Kidney (tissue), 14 donors: ENCODE data around the gene TAS2R38. TPM values are rescaled to one million over a fixed set of nuclear protein-coding genes. Genes with fewer than 3 reads are reported as not detected.

ENCODE experiments used
- DNase-seq, 5 donors: peaks; one replicate each; pipeline ENCODE4 v3.0.0-alpha.2; 2013 to 2020
- FAIRE-seq: peaks from 2 replicates; lab custom pipeline; 2012; peaks lifted over from hg19 to GRCh38; lab: Jason Lieb, UNC
- H3K27ac ChIP-seq, 2 donors: one replicate each; pipeline ENCODE4 v1.7.0; 2013; ENCODE audit warnings: low read depth in 2 of 2, low read length in 2 of 2, inconsistent platforms in 1 of 2
- H3K27me3 ChIP-seq: one replicate; pipeline ENCODE4 v1.7.1; 2013; ENCODE audit warnings: low read length, inconsistent platforms; ENCODE audit not compliant: control insufficient read depth, insufficient read depth
- H3K36me3 ChIP-seq, 3 donors: one replicate each; pipeline versions ENCODE4 v1.7.0 to v1.7.1; 2013; ENCODE audit warnings: low read length in 3 of 3, control low read depth in 1 of 3, inconsistent platforms in 1 of 3; ENCODE audit not compliant: insufficient read depth in 3 of 3, control insufficient read depth in 2 of 3
- H3K4me1 ChIP-seq, 3 donors: one replicate each; pipeline versions ENCODE4 v1.7.0 to v1.7.1; 2013; ENCODE audit warnings: low read length in 3 of 3, inconsistent platforms in 1 of 3, low read depth in 1 of 3; ENCODE audit not compliant: control insufficient read depth in 2 of 3, insufficient read depth in 2 of 3
- H3K4me3 ChIP-seq, 3 donors: one replicate each; pipeline versions ENCODE4 v1.7.0 to v1.8.1; 2013; ENCODE audit warnings: low read length in 3 of 3, control low read depth in 1 of 3, inconsistent platforms in 1 of 3
- H3K9ac ChIP-seq, 3 donors: one replicate each; pipeline versions ENCODE4 v1.7.0 to v1.7.1; 2013; ENCODE audit warnings: low read length in 3 of 3, control low read depth in 1 of 3, inconsistent platforms in 1 of 3
- H3K9me3 ChIP-seq, 3 donors: one replicate each; pipeline versions ENCODE4 v1.7.0 to v1.7.1; 2013; ENCODE audit warnings: low read length in 3 of 3, control low read depth in 1 of 3, inconsistent platforms in 1 of 3; ENCODE audit not compliant: control insufficient read depth in 2 of 3, insufficient read depth in 1 of 3
- CTCF ChIP-seq: IDR thresholded peaks from 3 replicates; pipeline ENCODE4 v1.5.1; 2012; ENCODE audit warnings: mild to moderate bottlenecking, moderate library complexity, borderline replicate concordance; ENCODE audit not compliant: insufficient read depth; ENCODE audit errors: extremely low read depth
- intact Hi-C: fragments of 100-400 bp; cut with DNase I; formaldehyde crosslinking; loops from one replicate; pipeline ENCODE4 v1.11.1; 2022
- polyA plus RNA-seq: library from polyadenylated mRNA; stranded (reverse); fragments of 350-450 nt; fragmentation: Illumina TruSeq; extraction: RNeasy Lipid Tissue Mini Kit (QIAGEN cat#74804); gene quantifications from one replicate; pipeline ENCODE4 v1.2.3, GENCODE V29; 2014; ENCODE audit warnings: low read depth, low replicate concordance; ENCODE audit not compliant: insufficient read depth
- total RNA-seq: library from RNA; stranded (reverse); fragmentation: NEBNext Ultra II Directional; extraction: Animal tissue kit (Norgen Biotek cat#: 25700); gene quantifications from one replicate; pipeline ENCODE4 v1.2.1, GENCODE V29; 2021
- donor health status: control.
- donor health status: control.
- donor health status: control.
- donor health status: control.
- donor health status: control.
- donor health status: DM: yes; HTN: yes; CAD: no.
- donor health status: Normal renal cell carcinoma (clear cell type).

TAS2R38 gene
- total and polyA plus RNA-seq, 2 donors from 2014 or later: not detected

DNA sequence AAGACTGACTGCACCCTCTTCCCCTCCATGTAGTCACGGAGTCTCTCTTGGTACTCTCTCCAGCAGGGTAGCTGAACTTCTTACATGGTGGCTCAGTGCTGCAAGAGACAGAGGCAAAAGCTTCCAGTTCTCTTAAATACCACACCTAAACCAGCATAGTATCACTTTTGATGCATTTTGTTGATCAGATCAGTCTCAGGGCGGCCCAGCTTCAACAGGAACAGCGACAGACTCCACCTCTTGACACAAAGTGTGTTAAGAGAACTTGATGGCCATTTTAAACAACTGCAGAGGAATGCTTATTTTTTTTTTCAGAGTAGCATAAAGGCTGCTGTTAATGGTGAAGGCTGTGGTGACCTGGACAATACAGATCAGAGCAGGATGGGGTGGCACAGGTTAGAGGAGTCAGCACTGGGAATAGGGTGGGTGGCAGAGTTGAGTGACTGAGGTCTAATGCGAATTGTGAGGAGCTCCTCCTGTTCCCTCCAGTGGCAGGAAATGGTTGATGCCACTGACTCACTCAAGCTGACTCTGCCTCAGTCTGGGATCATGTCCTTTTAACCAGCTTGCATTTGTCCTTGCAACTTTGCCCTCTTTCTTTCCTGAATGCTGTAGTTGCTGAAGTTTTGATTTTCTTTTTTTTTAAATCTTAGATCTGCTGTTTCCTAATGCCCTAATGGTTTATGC, 39.4 kb upstream of the TAS2R38 start:
- FAIRE-seq (no peak), DNase-seq (no peak)
- peak; percentile 11 for TF ChIP-seq CTCF
- H3K36me3 ChIP-seq: no peaks in the 10 kb centered on the region
- H3K9ac ChIP-seq: no peak overlapping the region
- intact Hi-C loops: no loop called here
- H3K4me1 ChIP-seq: peaks cover 0 to 9% (median 0%) of the 10 kb centered on the region in 3 donors
- H3K4me3 ChIP-seq: no peak overlapping the region
- no peaks in the 10 kb centered on the region for H3K27me3 ChIP-seq
- no peak overlapping the region for H3K27ac ChIP-seq
- no peaks in the 10 kb centered on the region for H3K9me3 ChIP-seq

DNA sequence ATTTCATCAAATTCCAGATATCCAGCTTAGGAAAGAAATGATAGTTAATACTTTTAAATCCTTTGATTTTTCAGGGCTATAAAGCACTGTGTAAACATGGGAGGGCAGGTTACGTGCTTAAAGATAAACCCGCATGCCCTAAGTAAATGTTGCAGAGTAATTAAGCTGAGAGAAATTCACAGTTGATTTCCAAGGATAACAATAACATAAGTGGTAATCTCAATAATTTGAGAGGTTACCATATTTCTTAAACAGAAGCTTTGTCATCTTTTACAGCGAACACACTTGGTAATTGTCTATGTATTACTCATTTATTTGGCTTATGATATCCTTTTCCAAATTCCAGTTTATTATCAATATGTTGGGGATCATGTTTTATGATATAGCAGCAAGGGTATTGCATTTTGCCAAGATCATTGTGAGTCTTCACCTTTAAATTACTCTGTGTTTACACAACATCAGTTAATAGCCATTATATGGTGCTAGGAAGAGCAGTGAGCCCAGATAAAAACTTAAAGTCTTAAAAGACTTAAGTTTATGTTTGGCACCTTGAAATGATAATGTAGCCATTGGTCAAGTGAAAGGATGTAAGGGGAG, 37.5 kb upstream of the TAS2R38 start:
- TF ChIP-seq CTCF: no peak
- Histone ChIP-seq H3K4me1 (peaks cover 0 to 5% (median 0%) of the 10 kb centered on the region in 3 donors), H3K9ac (no peak overlapping the region), H3K36me3 (no peaks in the 10 kb centered on the region), H3K9me3 (no peaks in the 10 kb centered on the region), H3K27ac (no peak overlapping the region), H3K27me3 (no peaks in the 10 kb centered on the region), H3K4me3 (no peak overlapping the region)
- intact Hi-C loops: no loop called here
- FAIRE-seq: no peak
- DNase-seq: no peak

DNA sequence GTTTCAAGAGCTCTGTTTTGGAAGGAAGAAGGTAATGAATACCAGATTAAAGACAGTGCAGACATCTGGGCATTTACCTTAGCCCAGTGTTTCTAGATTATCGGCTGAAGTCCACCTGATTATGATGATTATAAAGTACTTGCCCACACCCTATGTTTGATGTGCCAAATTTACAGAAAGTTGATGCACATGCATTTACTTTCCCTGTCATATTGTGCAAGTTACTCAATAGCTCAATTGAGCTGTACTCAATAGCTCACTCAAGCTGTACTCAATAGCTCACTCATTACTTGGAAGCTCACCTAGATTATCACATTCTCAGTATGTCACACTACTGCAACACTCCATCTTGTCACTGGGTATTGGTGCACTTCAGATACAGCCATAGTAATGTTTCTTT, 35.6 kb upstream of the TAS2R38 start:
- Histone ChIP-seq H3K4me1 (peaks cover 0 to 5% (median 0%) of the 10 kb centered on the region in 3 donors), H3K9ac (no peak overlapping the region), H3K27ac (no peak overlapping the region), H3K27me3 (no peaks in the 10 kb centered on the region), H3K36me3 (no peaks in the 10 kb centered on the region), H3K4me3 (no peak overlapping the region), H3K9me3 (no peaks in the 10 kb centered on the region)
- intact Hi-C loops: no loop called here
- TF ChIP-seq CTCF: no peak
- no peak for DNase-seq
- FAIRE-seq: no peak
